SK-N-SH treated with all-trans-retinoic acid at 6 μM for 48 hours (cell line): ENCODE results near the gene FHL1.

Experiments
- CREB5 ChIP-seq: fragments of 250-450 bp; sonication (Bioruptor Pico); IDR thresholded peaks from 2 replicates; pipeline ENCODE4 v1.5.1; 2020; ENCODE audit warnings: low read depth, mild to moderate bottlenecking, moderate library complexity
- GLIS3 ChIP-seq: fragments of 250-450 bp; sonication (Bioruptor Pico); IDR thresholded peaks from 2 replicates; pipeline ENCODE4 v1.5.0; 2020; ENCODE audit warnings: mild to moderate bottlenecking, moderate library complexity
- PATZ1 ChIP-seq: fragments of 250-450 bp; sonication (Bioruptor Pico); IDR thresholded peaks from 2 replicates; pipeline ENCODE4 v1.8.0; 2020; ENCODE audit warnings: mild to moderate bottlenecking, moderate library complexity, borderline replicate concordance
- RARB ChIP-seq: fragments of 250-450 bp; sonication (Bioruptor Pico); IDR thresholded peaks from 2 replicates; pipeline ENCODE4 v1.8.0; 2021; ENCODE audit warnings: mild to moderate bottlenecking, moderate library complexity
- ZFP3 ChIP-seq: fragments of 250-450 bp; sonication (Bioruptor Pico); IDR thresholded peaks from 2 replicates; pipeline ENCODE4 v1.5.0; 2020; ENCODE audit warnings: mild to moderate bottlenecking, moderate library complexity
- ZFP30 ChIP-seq: fragments of 450-650 bp; formaldehyde crosslinking; IDR thresholded peaks from 2 replicates; pipeline ENCODE4 v1.5.0; 2022; ENCODE audit warnings: mild to moderate bottlenecking, moderate library complexity

- no peak for TF ChIP-seq PATZ1
- TF ChIP-seq CREB5 (CRISPR knock-in tag) = no peak
- TF ChIP-seq ZFP3 (CRISPR knock-in tag) = no peak
- no peak for TF ChIP-seq ZFP30 (CRISPR knock-in tag)
- TF ChIP-seq RARB (CRISPR knock-in tag) = no peak
- TF ChIP-seq GLIS3 = no peak
These were observed 8.4 kb upstream of the FHL1 start for GRCh38 chrX:136138939-136139338.
